Ovary (tissue), 9 donors: Measurements from ENCODE around the gene SPHK1. TPM values are rescaled to one million over a fixed set of nuclear protein-coding genes. Genes with fewer than 3 reads are reported as not detected.

Experiments used
- DNase-seq, 5 donors: peaks; one replicate each; pipeline ENCODE4 v3.0.0-alpha.2; 2019 to 2020
- H3K27ac ChIP-seq, 2 donors: fragments of 200-600 bp; one replicate each; pipeline versions ENCODE4 v1.5.1 to v1.8.0; 2019 to 2022
- H3K27me3 ChIP-seq: fragments of 200-600 bp; one replicate; pipeline ENCODE4 v1.8.0; 2022
- H3K36me3 ChIP-seq: fragments of 200-600 bp; sonication (generic); one replicate; pipeline ENCODE4 v1.5.1; 2019
- H3K4me1 ChIP-seq: one replicate; pipeline ENCODE4 v1.8.1; 2013; ENCODE audit warnings: mild to moderate bottlenecking, moderate library complexity; ENCODE audit not compliant: insufficient read depth
- H3K4me3 ChIP-seq: fragments of 200-600 bp; sonication (generic); one replicate; pipeline ENCODE4 v1.5.1; 2017
- H3K9me3 ChIP-seq, 2 donors: fragments of 200-600 bp in 1 of 2; sonication (generic) in 1 of 2; one replicate each; pipeline versions ENCODE4 v1.5.1 to v1.8.1; 2013 to 2019; ENCODE audit warnings: mild to moderate bottlenecking in 1 of 2, moderate library complexity in 1 of 2
- EP300 ChIP-seq: sonication (generic); formaldehyde crosslinking; IDR thresholded peaks from one replicate; pipeline ENCODE4 v1.6.1; 2017; ENCODE audit warnings: antibody characterized with exemption
- POLR2A ChIP-seq: fragments of 450-650 bp; IDR thresholded peaks from one replicate; pipeline ENCODE4 v1.6.1; 2017; ENCODE audit warnings: antibody characterized with exemption, mild to moderate bottlenecking, moderate library complexity
- WGBS, 3 donors: extraction: QIAGEN DNeasy Blood & Tissue Kit in 1 of 3; methylation state at CpG; one replicate each; pipeline versions ENCODE4 v1.1.5 to v1.1.7; 2013 to 2017; 5-methylcytosine and 5-hydroxymethylcytosine counted together
- intact Hi-C, 4 donors: fragments of 100-400 bp; cut with DNase I; formaldehyde crosslinking; loops; one replicate each; pipeline versions ENCODE4 v1.11.0 to v1.15.1; 2022 to 2023
- polyA plus RNA-seq, 2 donors: library from polyadenylated mRNA; stranded (reverse); fragments of 200-250 nt in 1 of 2; fragments of 350-450 nt in 1 of 2; fragmentation: Illumina TruSeq in 1 of 2; extraction: RNeasy Lipid Tissue Mini Kit (QIAGEN cat#74804) in 1 of 2; gene quantifications; one replicate each; pipeline ENCODE4 v1.2.3, GENCODE V29; 2013 to 2014
- total RNA-seq, 7 donors: library from RNA; depleted of rRNA in 2 of 7; stranded (reverse); fragments of >200 nt in 2 of 7; fragmentation: NEBNext Ultra II Directional in 3 of 7; extraction: Animal tissue kit (Norgen Biotek cat#: 25700) in 3 of 7; gene quantifications; one replicate each; pipeline versions ENCODE4 v1.1.0 to v1.2.4, GENCODE V29; 2016 to 2023
- TF ChIP-seq, protein P1 (sequence below), 3 donors: fragments of 450-650 bp in 2 of 3; fragments of 200-600 bp in 1 of 3; IDR thresholded peaks; one replicate each; pipeline versions ENCODE4 v1.5.1 to v1.8.0; 2016 to 2022; ENCODE audit warnings: antibody characterized with exemption in 3 of 3, mild to moderate bottlenecking in 1 of 3
- donor health status: DM: no; HTN: no; CAD: no; lungs with moderate emphysema.
- donor health status: DM: no; HTN: no; CAD: no.
- donor health status: Bipolar disorder and iron deficiency.
- donor health status: DM: yes; HTN: yes; CAD: no.
- donor health status: DM: no; HTN: no; CAD: no.
- donor health status: DM: yes; HTN: yes; CAD: no.

SPHK1 gene
- total and polyA plus RNA-seq, 9 donors = 0.80 to 9.2 (median 3.7) TPM

DNA sequence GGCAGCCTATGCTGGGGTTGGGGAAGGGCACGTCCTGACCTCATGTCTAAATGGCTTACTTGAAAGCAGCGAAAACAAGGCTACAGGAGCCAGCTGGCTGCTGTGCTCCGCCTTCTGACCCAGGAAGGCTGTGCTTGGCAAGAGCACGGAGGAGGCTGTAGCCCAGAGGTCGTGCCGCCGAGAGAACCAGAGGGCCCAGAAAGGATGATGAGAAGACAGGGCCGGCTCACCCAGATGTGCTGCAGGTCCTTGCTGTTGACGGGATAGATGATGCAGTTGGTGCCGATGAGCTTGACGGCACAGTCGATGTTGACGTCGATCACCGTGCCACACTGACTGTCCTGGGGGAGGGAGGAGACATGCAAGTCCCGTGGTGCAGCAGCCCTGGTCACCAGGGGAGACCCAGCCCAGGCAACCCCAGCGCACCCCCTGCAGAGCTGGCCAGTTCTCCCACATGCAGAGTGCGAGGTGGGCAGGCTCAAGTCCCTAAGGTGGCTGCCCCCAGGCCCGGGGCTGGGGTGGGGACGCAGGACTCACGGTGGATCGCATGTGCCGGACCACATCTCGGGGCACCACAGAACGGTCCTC lies 20.7 kb downstream of the SPHK1 start:
- intact Hi-C loops = loop anchor here in 2 of 4 donors (5.0 to 10.0 kb wide), 2 partner anchors 50 to 102 kb away; partner anchors contain the start of gene UBE2O (in 1 of the 2)
- H3K27me3 ChIP-seq = no peaks in the 10 kb centered on the region
- peaks cover 25% of the 10 kb centered on the region for H3K4me1 ChIP-seq
- TF ChIP-seq POLR2A (no peak), EP300 (no peak)
- TF ChIP-seq, protein P1, sequence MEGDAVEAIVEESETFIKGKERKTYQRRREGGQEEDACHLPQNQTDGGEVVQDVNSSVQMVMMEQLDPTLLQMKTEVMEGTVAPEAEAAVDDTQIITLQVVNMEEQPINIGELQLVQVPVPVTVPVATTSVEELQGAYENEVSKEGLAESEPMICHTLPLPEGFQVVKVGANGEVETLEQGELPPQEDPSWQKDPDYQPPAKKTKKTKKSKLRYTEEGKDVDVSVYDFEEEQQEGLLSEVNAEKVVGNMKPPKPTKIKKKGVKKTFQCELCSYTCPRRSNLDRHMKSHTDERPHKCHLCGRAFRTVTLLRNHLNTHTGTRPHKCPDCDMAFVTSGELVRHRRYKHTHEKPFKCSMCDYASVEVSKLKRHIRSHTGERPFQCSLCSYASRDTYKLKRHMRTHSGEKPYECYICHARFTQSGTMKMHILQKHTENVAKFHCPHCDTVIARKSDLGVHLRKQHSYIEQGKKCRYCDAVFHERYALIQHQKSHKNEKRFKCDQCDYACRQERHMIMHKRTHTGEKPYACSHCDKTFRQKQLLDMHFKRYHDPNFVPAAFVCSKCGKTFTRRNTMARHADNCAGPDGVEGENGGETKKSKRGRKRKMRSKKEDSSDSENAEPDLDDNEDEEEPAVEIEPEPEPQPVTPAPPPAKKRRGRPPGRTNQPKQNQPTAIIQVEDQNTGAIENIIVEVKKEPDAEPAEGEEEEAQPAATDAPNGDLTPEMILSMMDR (IDR thresholded peaks at IDR 0.05) = no peak
- no peaks in the 10 kb centered on the region for H3K9me3 ChIP-seq
- no peak overlapping the region for H3K4me3 ChIP-seq
- H3K36me3 ChIP-seq = no peaks in the 10 kb centered on the region
- 36 to 48% (median 41%) methylated on average over 25 of the region's 25 CpGs for WGBS, 3 donors
- peak overlapping the region in 1 of 2 donors; percentile 61 for H3K27ac ChIP-seq
- peak; percentile 67 to 88 (median 79) for DNase-seq

DNA sequence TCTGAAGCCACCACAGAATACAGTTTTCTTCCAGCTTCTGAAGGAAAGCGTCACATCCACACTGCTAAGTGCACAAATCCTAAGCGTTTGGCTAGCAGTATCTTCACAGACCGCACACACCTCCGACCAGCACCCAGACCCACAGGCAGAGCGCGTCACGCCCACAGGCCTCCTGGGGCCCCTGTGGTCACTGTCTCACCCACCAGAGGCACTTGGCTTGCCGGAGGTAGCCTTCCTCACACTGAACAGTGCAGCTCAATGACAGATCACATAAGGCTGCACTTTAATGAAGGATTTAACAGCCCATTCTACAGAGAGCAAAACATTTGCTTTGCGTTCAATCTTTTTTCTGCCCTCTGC lies 21.2 kb downstream of the SPHK1 start:
- no peaks in the 10 kb centered on the region for H3K9me3 ChIP-seq
- H3K36me3 ChIP-seq = no peaks in the 10 kb centered on the region
- no peaks in the 10 kb centered on the region for H3K27me3 ChIP-seq
- H3K4me3 ChIP-seq = no peak overlapping the region
- TF ChIP-seq EP300 = no peak
- TF ChIP-seq POLR2A = no peak
- TF ChIP-seq, protein P1 (IDR thresholded peaks at IDR 0.05) = no peak
- H3K4me1 ChIP-seq = peaks cover 25% of the 10 kb centered on the region
- intact Hi-C loops = loop anchor here in 2 of 4 donors (5.0 to 10.0 kb wide), 2 partner anchors 49 to 102 kb away; partner anchors contain the start of gene UBE2O (in 1 of the 2)
- H3K27ac ChIP-seq = peak overlapping the region in 1 of 2 donors; percentile 61
- 68 to 89% (median 75%) methylated on average over 9 of the region's 9 CpGs for WGBS, 3 donors
- peak in 1 of 5 donors; percentile 45 for DNase-seq

DNA sequence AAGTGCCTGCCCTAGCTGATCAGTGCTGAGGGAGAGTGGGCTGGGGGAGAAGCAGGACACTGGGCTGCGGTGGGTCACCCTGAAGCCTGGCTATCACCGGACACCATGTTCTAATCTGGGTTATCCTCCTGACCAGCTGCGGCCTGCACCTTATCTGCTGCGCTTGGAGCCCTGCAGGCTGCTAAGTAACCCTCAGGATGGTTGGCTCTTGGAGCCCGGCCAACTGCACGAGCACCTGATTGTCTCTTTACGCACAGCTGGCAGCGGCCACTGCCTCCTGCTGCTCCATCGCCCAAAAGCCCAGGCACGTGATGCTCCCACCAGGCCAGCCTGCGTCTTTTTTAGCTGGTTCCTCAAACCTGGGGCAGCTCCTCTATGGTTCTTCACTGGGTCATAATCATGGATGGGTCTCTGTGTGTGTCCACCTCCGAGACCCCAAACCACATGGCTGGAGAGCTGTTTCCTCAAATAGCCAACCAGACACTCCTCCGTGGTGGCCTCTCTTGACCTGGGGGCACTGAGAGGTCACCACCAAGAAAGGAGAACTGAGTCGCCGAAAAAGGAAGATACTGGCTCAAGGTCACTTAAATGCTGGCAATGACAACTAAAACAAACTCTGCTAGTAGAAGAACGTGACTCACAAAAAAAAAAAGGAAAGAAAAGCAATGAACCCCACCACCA lies 21.7 kb downstream of the SPHK1 start:
- peak overlapping the region in 1 of 2 donors; percentile 61 for H3K27ac ChIP-seq
- intact Hi-C loops = loop anchor here in 2 of 4 donors (5.0 to 10.0 kb wide), 2 partner anchors 49 to 101 kb away; partner anchors contain the start of gene UBE2O (in 1 of the 2)
- no peaks in the 10 kb centered on the region for H3K36me3 ChIP-seq
- H3K4me1 ChIP-seq = peaks cover 25% of the 10 kb centered on the region
- no peaks in the 10 kb centered on the region for H3K9me3 ChIP-seq
- DNase-seq = peak; percentile 62 to 87 (median 80)
- TF ChIP-seq POLR2A = no peak
- TF ChIP-seq EP300 = no peak
- TF ChIP-seq, protein P1 (IDR thresholded peaks at IDR 0.05) = no peak
- H3K27me3 ChIP-seq = no peaks in the 10 kb centered on the region
- H3K4me3 ChIP-seq = no peak overlapping the region
- WGBS, 3 donors = 16 to 34% (median 25%) methylated on average over 16 of the region's 16 CpGs

DNA sequence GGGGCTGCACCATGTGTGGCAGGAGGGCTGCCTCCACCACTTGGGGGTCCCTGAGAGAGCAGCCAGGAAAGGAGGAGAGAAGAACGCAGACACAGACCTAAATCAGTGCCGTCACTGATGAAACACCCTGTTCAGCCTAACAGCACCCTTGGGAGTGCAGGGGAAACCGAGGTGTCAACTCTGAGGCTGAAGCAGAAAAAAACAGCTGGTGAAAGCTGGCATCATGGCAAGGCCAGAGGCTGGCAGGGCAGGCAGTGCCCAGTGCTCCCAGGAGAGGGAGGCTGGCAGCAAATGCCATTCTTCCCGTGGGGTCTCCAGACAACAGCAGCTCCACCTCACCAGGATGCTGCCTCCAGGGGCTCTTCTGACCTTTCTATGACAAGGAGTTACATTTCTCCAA lies 23.1 kb downstream of the SPHK1 start:
- peak in 1 of 5 donors; percentile 35 for DNase-seq
- intact Hi-C loops = loop anchor here in 2 of 4 donors (5.0 to 10.0 kb wide), 2 partner anchors 47 to 100 kb away; partner anchors contain the start of gene UBE2O (in 1 of the 2)
- peaks cover 25% of the 10 kb centered on the region for H3K4me1 ChIP-seq
- no peaks in the 10 kb centered on the region for H3K36me3 ChIP-seq
- TF ChIP-seq POLR2A (no peak), EP300 (no peak)
- TF ChIP-seq, protein P1 (IDR thresholded peaks at IDR 0.05) = no peak
- H3K27ac ChIP-seq = no peak overlapping the region
- H3K27me3 ChIP-seq = no peaks in the 10 kb centered on the region
- H3K4me3 ChIP-seq = no peak overlapping the region
- no peaks in the 10 kb centered on the region for H3K9me3 ChIP-seq
- 72 to 77% (median 73%) methylated on average over 4 of the region's 4 CpGs for WGBS, 3 donors
